GM23338 (cell line): ENCODE measurements around the gene HYAL1. TPM values are rescaled to one million over a fixed set of nuclear protein-coding genes. Genes with fewer than 3 reads are reported as not detected.

ENCODE experiments used
- ATAC-seq: fragments of 200-7000 bp; cut with Tn5 transposase; 3 replicates; pipeline ENCODE4 v1.9.1; 2020
- DNase-seq: peaks from one replicate; pipeline ENCODE4 v3.0.0-alpha.2; 2015; ENCODE audit warnings: low spot score
- H2AFZ ChIP-seq: fragments of 200-600 bp; sonication (generic); 2 replicates; pipeline ENCODE4 v1.8.0; 2016; ENCODE audit warnings: antibody characterized with exemption, mild to moderate bottlenecking, moderate library complexity
- H3F3A ChIP-seq: fragments of 200-600 bp; sonication (generic); replicated peaks from 2 replicates; pipeline ENCODE4 v1.8.0; 2017; ENCODE audit warnings: antibody characterized with exemption, mixed run types, low read depth
- H3K27ac ChIP-seq: fragments of 200-600 bp; sonication (generic); 2 replicates; pipeline ENCODE4 v1.6.1; 2016; ENCODE audit warnings: low read depth
- H3K27me3 ChIP-seq: fragments of 200-600 bp; sonication (generic); 2 replicates; pipeline ENCODE4 v1.8.0; 2016; ENCODE audit warnings: mild to moderate bottlenecking, mixed run types, moderate library complexity; ENCODE audit not compliant: insufficient read depth
- H3K36me3 ChIP-seq: fragments of 200-600 bp; sonication (generic); 2 replicates; pipeline ENCODE4 v1.8.0; 2016; ENCODE audit warnings: mild to moderate bottlenecking; ENCODE audit not compliant: insufficient read depth
- H3K4me1 ChIP-seq: fragments of 200-600 bp; sonication (generic); 2 replicates; pipeline ENCODE4 v1.8.0; 2016; ENCODE audit warnings: mild to moderate bottlenecking, moderate library complexity; ENCODE audit not compliant: insufficient read depth
- H3K4me2 ChIP-seq: fragments of 200-600 bp; sonication (generic); 2 replicates; pipeline ENCODE4 v1.7.1; 2017; ENCODE audit warnings: mixed run types
- H3K4me3 ChIP-seq: fragments of 200-600 bp; sonication (generic); 2 replicates; pipeline ENCODE4 v1.6.1; 2016; ENCODE audit warnings: mixed run types
- H3K79me2 ChIP-seq: fragments of 200-600 bp; sonication (generic); replicated peaks from 2 replicates; pipeline ENCODE4 v1.8.0; 2017; ENCODE audit warnings: mild to moderate bottlenecking; ENCODE audit not compliant: insufficient read depth
- H3K9me2 ChIP-seq: fragments of 200-600 bp; sonication (generic); 2 replicates; pipeline ENCODE4 v1.8.0; 2017; ENCODE audit not compliant: insufficient read depth
- H4K20me1 ChIP-seq: fragments of 200-600 bp; sonication (generic); replicated peaks from 2 replicates; pipeline ENCODE4 v1.8.0; 2017; ENCODE audit warnings: mild to moderate bottlenecking; ENCODE audit not compliant: insufficient read depth
- H3K27ac Mint-ChIP-seq: 2 replicates; pipeline ENCODE4 v1.8.0; 2020; ENCODE audit warnings: inconsistent platforms, mild to moderate bottlenecking, moderate library complexity, mixed read lengths
- H3K27me3 Mint-ChIP-seq: 3 replicates; pipeline ENCODE4 v1.8.0; 2022; ENCODE audit warnings: low read depth, mild to moderate bottlenecking, moderate library complexity, mixed read lengths, inconsistent platforms; ENCODE audit not compliant: insufficient read depth, poor library complexity
- H3K36me3 Mint-ChIP-seq: 3 replicates; pipeline ENCODE4 v1.8.0; 2021; ENCODE audit warnings: low read depth, mild to moderate bottlenecking, inconsistent platforms, moderate library complexity, mixed read lengths
- H3K4me1 Mint-ChIP-seq: 3 replicates; pipeline ENCODE4 v1.8.0; 2020; ENCODE audit warnings: mild to moderate bottlenecking, inconsistent platforms, mixed read lengths
- H3K4me3 Mint-ChIP-seq: 3 replicates; pipeline ENCODE4 v1.8.0; 2021; ENCODE audit warnings: moderate library complexity, mild to moderate bottlenecking, inconsistent platforms, mixed read lengths
- H3K9me3 Mint-ChIP-seq: 3 replicates; pipeline ENCODE4 v1.8.0; 2020; ENCODE audit warnings: moderate library complexity, mild to moderate bottlenecking, inconsistent platforms, mixed read lengths
- CREB1 ChIP-seq: fragments of 250-450 bp; sonication (Bioruptor Pico); IDR thresholded peaks from 2 replicates; pipeline ENCODE4 v1.5.0; 2020; ENCODE audit warnings: low read depth, mild to moderate bottlenecking, moderate library complexity
- EZH2 ChIP-seq: fragments of 200-600 bp; sonication (generic); IDR thresholded peaks from one replicate; pipeline ENCODE4 v1.8.0; 2017; ENCODE audit warnings: antibody characterized with exemption, mild to moderate bottlenecking, low read depth; ENCODE audit not compliant: unreplicated experiment
- EZH2phosphoT487 ChIP-seq: fragments of 200-600 bp; sonication (generic); IDR thresholded peaks from one replicate; pipeline ENCODE4 v1.8.1; 2018; ENCODE audit warnings: antibody characterized with exemption; ENCODE audit not compliant: unreplicated experiment
- JUNB ChIP-seq: IDR thresholded peaks from one replicate; pipeline ENCODE4 v1.6.1; 2016; ENCODE audit warnings: antibody characterized with exemption; ENCODE audit not compliant: unreplicated experiment
- NANOG ChIP-seq: IDR thresholded peaks from 2 replicates; pipeline ENCODE4 v1.6.1; 2016; ENCODE audit warnings: antibody characterized with exemption, borderline replicate concordance
- POLR2AphosphoS5 ChIP-seq: IDR thresholded peaks from 2 replicates; pipeline ENCODE4 v1.6.1; 2016; ENCODE audit warnings: antibody characterized with exemption, low read depth
- STAT1 ChIP-seq: IDR thresholded peaks from one replicate; pipeline ENCODE4 v1.6.1; 2016; ENCODE audit warnings: antibody characterized with exemption; ENCODE audit not compliant: unreplicated experiment
- ZNF114 ChIP-seq: fragments of 250-450 bp; sonication (Bioruptor Pico); IDR thresholded peaks from 2 replicates; pipeline ENCODE4 v1.5.0; 2020; ENCODE audit warnings: mild to moderate bottlenecking, moderate library complexity
- ZNF331 ChIP-seq: fragments of 250-450 bp; sonication (Bioruptor Pico); IDR thresholded peaks from 2 replicates; pipeline ENCODE4 v1.5.0; 2020; ENCODE audit warnings: low read depth, mild to moderate bottlenecking, moderate library complexity
- polyA plus RNA-seq: library from polyadenylated mRNA; unstranded; fragments of >200 nt; fragmentation: Nextera tagmentation; extraction: Ambion mirVana; gene quantifications from 2 replicates; pipeline ENCODE4 v1.2.1, GENCODE V29; 2016
- total RNA-seq: library from RNA; depleted of rRNA; stranded (reverse); fragments of >200 nt; shearing (Covaris generic); gene quantifications from 2 replicates; pipeline ENCODE4 v1.2.3, GENCODE V29; 2014
- TF ChIP-seq, protein P1 (sequence below): IDR thresholded peaks from 2 replicates; pipeline ENCODE4 v1.6.1; 2016; ENCODE audit warnings: antibody characterized with exemption
- TF ChIP-seq, protein P2 (sequence below): IDR thresholded peaks from one replicate; pipeline ENCODE4 v1.6.1; 2018; ENCODE audit warnings: antibody characterized with exemption; ENCODE audit not compliant: unreplicated experiment
- TF ChIP-seq, protein P3 (sequence below), 2 experiments: fragments of 200-600 bp in 1 of 2; sonication (generic) in 1 of 2; conservative IDR thresholded peaks; 2 replicates each; pipeline versions ENCODE4 v1.5.1 to v1.6.1; 2016 to 2017; ENCODE audit warnings: antibody characterized with exemption in 2 of 2, low read depth in 2 of 2, mild to moderate bottlenecking in 2 of 2, moderate library complexity in 1 of 2
- TF ChIP-seq, protein P4 (sequence below): fragments of 250-450 bp; sonication (Bioruptor Pico); IDR thresholded peaks from 2 replicates; pipeline ENCODE4 v1.5.0; 2020; ENCODE audit warnings: mild to moderate bottlenecking, moderate library complexity

The HYAL1 gene
- total and polyA plus RNA-seq, 2 experiments from 2014 or later: 2.1 to 5.0 TPM

DNA sequence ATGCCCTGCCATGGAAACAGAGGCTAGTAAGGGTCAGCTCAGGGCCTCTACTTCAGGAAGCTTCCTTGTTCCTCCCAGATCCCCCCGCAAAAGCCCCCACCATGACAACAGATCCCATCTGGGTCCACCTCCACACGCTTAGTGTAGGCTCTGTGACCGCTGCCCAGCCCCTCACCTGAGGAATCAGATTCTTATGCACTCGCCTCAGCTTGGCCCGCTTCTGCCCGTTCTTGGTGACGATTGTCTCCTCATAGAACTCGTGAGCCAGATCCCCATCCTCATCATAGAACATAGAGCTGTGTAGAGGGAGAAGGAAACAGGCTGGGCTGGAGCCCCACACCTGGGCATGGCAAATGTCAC lies 22.8 kb upstream of the HYAL1 start:
- peaks cover 32% of the 10 kb centered on the region for H3K4me1 Mint-ChIP-seq
- Histone ChIP-seq H3K4me2 (no peak overlapping the region), H3K79me2 (peaks cover 13% of the 10 kb centered on the region), H3K27ac (no peak overlapping the region), H3K9me2 (no peaks in the 10 kb centered on the region), H3K4me3 (no peak overlapping the region), H2AFZ (no peak overlapping the region), H3K36me3 (peaks cover 4% of the 10 kb centered on the region), H3K27me3 (no peaks in the 10 kb centered on the region), H4K20me1 (peaks cover 8% of the 10 kb centered on the region; the same call in 1 of the 2 replicates), H3K4me1 (peaks cover 18% of the 10 kb centered on the region), H3F3A (peaks cover 33% of the 10 kb centered on the region; the same call in 1 of the 2 replicates)
- H3K36me3 Mint-ChIP-seq: peaks cover 31% of the 10 kb centered on the region
- H3K9me3 Mint-ChIP-seq: no peaks in the 10 kb centered on the region
- TF ChIP-seq JUNB (no peak), EZH2 (no peak), ZNF114 (CRISPR knock-in tag) (no peak), ZNF331 (CRISPR knock-in tag) (no peak), NANOG (no peak), STAT1 (no peak), CREB1 (no peak), POLR2AphosphoS5 (no peak), EZH2phosphoT487 (no peak)
- TF ChIP-seq, protein P1, sequence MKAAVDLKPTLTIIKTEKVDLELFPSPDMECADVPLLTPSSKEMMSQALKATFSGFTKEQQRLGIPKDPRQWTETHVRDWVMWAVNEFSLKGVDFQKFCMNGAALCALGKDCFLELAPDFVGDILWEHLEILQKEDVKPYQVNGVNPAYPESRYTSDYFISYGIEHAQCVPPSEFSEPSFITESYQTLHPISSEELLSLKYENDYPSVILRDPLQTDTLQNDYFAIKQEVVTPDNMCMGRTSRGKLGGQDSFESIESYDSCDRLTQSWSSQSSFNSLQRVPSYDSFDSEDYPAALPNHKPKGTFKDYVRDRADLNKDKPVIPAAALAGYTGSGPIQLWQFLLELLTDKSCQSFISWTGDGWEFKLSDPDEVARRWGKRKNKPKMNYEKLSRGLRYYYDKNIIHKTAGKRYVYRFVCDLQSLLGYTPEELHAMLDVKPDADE: no peak
- TF ChIP-seq, protein P2, sequence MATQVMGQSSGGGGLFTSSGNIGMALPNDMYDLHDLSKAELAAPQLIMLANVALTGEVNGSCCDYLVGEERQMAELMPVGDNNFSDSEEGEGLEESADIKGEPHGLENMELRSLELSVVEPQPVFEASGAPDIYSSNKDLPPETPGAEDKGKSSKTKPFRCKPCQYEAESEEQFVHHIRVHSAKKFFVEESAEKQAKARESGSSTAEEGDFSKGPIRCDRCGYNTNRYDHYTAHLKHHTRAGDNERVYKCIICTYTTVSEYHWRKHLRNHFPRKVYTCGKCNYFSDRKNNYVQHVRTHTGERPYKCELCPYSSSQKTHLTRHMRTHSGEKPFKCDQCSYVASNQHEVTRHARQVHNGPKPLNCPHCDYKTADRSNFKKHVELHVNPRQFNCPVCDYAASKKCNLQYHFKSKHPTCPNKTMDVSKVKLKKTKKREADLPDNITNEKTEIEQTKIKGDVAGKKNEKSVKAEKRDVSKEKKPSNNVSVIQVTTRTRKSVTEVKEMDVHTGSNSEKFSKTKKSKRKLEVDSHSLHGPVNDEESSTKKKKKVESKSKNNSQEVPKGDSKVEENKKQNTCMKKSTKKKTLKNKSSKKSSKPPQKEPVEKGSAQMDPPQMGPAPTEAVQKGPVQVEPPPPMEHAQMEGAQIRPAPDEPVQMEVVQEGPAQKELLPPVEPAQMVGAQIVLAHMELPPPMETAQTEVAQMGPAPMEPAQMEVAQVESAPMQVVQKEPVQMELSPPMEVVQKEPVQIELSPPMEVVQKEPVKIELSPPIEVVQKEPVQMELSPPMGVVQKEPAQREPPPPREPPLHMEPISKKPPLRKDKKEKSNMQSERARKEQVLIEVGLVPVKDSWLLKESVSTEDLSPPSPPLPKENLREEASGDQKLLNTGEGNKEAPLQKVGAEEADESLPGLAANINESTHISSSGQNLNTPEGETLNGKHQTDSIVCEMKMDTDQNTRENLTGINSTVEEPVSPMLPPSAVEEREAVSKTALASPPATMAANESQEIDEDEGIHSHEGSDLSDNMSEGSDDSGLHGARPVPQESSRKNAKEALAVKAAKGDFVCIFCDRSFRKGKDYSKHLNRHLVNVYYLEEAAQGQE: no peak
- TF ChIP-seq, protein P3, sequence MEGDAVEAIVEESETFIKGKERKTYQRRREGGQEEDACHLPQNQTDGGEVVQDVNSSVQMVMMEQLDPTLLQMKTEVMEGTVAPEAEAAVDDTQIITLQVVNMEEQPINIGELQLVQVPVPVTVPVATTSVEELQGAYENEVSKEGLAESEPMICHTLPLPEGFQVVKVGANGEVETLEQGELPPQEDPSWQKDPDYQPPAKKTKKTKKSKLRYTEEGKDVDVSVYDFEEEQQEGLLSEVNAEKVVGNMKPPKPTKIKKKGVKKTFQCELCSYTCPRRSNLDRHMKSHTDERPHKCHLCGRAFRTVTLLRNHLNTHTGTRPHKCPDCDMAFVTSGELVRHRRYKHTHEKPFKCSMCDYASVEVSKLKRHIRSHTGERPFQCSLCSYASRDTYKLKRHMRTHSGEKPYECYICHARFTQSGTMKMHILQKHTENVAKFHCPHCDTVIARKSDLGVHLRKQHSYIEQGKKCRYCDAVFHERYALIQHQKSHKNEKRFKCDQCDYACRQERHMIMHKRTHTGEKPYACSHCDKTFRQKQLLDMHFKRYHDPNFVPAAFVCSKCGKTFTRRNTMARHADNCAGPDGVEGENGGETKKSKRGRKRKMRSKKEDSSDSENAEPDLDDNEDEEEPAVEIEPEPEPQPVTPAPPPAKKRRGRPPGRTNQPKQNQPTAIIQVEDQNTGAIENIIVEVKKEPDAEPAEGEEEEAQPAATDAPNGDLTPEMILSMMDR (conservative IDR thresholded peaks at IDR 0.05; ENCODE audit: low read depth in 2 of 2): no peak
- TF ChIP-seq, protein P4, sequence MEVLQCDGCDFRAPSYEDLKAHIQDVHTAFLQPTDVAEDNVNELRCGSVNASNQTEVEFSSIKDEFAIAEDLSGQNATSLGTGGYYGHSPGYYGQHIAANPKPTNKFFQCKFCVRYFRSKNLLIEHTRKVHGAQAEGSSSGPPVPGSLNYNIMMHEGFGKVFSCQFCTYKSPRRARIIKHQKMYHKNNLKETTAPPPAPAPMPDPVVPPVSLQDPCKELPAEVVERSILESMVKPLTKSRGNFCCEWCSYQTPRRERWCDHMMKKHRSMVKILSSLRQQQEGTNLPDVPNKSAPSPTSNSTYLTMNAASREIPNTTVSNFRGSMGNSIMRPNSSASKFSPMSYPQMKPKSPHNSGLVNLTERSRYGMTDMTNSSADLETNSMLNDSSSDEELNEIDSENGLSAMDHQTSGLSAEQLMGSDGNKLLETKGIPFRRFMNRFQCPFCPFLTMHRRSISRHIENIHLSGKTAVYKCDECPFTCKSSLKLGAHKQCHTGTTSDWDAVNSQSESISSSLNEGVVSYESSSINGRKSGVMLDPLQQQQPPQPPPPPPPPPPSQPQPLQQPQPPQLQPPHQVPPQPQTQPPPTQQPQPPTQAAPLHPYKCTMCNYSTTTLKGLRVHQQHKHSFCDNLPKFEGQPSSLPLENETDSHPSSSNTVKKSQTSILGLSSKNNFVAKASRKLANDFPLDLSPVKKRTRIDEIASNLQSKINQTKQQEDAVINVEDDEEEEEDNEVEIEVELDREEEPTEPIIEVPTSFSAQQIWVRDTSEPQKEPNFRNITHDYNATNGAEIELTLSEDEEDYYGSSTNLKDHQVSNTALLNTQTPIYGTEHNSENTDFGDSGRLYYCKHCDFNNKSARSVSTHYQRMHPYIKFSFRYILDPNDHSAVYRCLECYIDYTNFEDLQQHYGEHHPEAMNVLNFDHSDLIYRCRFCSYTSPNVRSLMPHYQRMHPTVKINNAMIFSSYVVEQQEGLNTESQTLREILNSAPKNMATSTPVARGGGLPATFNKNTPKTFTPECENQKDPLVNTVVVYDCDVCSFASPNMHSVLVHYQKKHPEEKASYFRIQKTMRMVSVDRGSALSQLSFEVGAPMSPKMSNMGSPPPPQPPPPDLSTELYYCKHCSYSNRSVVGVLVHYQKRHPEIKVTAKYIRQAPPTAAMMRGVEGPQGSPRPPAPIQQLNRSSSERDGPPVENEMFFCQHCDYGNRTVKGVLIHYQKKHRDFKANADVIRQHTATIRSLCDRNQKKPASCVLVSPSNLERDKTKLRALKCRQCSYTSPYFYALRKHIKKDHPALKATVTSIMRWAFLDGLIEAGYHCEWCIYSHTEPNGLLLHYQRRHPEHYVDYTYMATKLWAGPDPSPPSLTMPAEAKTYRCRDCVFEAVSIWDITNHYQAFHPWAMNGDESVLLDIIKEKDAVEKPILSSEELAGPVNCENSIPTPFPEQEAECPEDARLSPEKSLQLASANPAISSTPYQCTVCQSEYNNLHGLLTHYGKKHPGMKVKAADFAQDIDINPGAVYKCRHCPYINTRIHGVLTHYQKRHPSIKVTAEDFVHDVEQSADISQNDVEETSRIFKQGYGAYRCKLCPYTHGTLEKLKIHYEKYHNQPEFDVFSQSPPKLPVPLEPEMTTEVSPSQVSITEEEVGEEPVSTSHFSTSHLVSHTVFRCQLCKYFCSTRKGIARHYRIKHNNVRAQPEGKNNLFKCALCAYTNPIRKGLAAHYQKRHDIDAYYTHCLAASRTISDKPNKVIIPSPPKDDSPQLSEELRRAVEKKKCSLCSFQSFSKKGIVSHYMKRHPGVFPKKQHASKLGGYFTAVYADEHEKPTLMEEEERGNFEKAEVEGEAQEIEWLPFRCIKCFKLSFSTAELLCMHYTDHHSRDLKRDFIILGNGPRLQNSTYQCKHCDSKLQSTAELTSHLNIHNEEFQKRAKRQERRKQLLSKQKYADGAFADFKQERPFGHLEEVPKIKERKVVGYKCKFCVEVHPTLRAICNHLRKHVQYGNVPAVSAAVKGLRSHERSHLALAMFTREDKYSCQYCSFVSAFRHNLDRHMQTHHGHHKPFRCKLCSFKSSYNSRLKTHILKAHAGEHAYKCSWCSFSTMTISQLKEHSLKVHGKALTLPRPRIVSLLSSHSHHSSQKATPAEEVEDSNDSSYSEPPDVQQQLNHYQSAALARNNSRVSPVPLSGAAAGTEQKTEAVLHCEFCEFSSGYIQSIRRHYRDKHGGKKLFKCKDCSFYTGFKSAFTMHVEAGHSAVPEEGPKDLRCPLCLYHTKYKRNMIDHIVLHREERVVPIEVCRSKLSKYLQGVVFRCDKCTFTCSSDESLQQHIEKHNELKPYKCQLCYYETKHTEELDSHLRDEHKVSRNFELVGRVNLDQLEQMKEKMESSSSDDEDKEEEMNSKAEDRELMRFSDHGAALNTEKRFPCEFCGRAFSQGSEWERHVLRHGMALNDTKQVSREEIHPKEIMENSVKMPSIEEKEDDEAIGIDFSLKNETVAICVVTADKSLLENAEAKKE (CRISPR knock-in tag): no peak
- H3K4me3 Mint-ChIP-seq: peak overlapping the region; percentile 51
- ATAC-seq (no peak), DNase-seq (no peak)
- peaks cover 16% of the 10 kb centered on the region for H3K27me3 Mint-ChIP-seq
- H3K27ac Mint-ChIP-seq: no peak overlapping the region
